ENCODE measurements around the gene NHERF1.

DNA sequence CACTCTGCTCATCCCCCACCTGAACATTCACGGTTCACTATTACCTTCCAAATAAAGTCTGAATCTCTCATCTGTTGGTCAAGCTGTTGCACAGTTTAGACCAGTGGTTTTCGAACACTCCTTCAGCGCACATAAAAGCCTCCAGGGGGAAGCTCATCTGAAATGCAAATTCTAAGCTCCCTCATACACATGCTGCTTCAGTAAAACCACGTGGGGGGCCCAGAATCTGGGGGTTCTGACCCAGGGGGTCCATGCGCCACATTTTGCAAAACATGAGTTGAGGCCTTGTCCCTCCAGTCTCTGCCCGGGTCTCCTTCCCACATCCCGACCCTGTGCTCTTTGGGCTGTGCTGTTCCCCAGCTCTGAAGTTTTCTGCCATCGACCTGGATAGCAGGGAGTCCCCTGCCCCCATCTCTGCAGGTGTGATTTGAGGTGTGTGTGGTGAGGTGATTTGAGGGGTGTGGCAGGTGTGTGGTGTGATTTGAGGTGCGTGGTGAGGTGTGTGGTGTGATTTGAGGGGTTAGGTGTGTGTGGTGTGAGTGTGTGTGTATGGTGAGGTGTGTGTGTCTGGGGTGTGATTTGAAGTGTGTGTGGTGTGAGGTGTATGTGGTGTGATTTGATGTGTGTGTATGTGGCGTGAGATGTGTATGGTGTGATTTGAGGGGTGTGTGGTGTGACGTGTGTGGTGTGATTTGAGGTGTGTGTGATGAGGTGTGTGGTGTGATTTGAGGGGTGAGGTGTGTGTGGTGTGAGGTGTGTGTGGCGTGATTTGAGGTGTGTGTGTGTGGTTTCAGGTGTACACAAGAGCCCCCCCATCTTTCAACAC is 16.2 kb upstream of the NHERF1 start:
- TF ChIP-seq CTCF (IDR thresholded peaks at IDR 0.05) (no peak), EZH2 (IDR thresholded peaks at IDR 0.05; ENCODE audit: borderline replicate concordance, insufficient read depth, low read depth, low read length, poor library complexity, severe bottlenecking) (no peak)
